ENCODE data around the gene MAN1A2. TPM values are rescaled to one million over a fixed set of nuclear protein-coding genes. Genes with fewer than 3 reads are reported as not detected.

MAN1A2 gene
- total and polyA plus RNA-seq, 10 of the 15 experiments (the other 5 are each of a cell fraction or from before 2014, with no cell fraction given), result 2.8 to 23.6 (median 16.0) TPM

DNA sequence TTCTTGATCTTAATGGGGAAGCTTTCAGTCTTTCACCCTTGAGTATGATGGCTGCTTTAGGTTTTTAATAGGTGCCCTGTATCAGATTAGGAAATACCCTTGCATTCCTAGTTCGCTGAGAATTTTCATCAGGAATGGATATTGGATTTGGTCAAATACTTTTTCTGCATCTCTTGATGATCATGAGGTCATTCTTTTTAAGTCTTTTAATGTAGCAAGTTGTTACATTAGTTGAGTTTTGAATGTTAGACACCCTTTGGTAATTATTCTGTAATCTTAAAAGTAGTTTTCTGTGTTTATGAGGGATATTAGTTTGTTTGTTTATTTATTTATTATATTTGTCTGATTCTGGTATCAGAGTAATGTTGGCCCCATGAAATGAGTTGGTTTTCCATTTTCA is 22.5 kb downstream of the MAN1A2 start:
- in situ Hi-C loops (cut with MboI) (no loop called here), intact Hi-C loops (cut with micrococcal nuclease; ENCODE audit: unreplicated experiment) (no loop called here)
- no TSS peak for BruUV-seq (replicated peaks)
- ATAC-seq (no peak), DNase-seq (ENCODE audit: low read depth, low spot score) (no peak), FAIRE-seq (no peak)
- H3K4me3 ChIP-seq, result no peak overlapping the region
- CTCF ChIA-PET, result no interaction called here
- H4K20me1 ChIP-seq (ENCODE audit: control insufficient read depth, insufficient read depth), result no peaks in the 10 kb centered on the region
- no peak overlapping the region for H3K27ac ChIP-seq (ENCODE audit: control insufficient read depth, insufficient read depth)
- H3K79me2 ChIP-seq (ENCODE audit: control insufficient read depth, insufficient read depth, low read length), result peaks cover 21% of the 10 kb centered on the region
- H3K4me1 ChIP-seq (ENCODE audit: control insufficient read depth, insufficient read depth, low read length), result no peaks in the 10 kb centered on the region
- no peak overlapping the region for H3K4me2 ChIP-seq (ENCODE audit: control insufficient read depth, insufficient read depth)
- no peaks in the 10 kb centered on the region; the same call in 2 of the 3 replicates for H3K9me3 ChIP-seq (replicated peaks; ENCODE audit: control insufficient read depth, insufficient read depth, low read length)
- POLR2A ChIA-PET, result no interaction called here
- RAD21 ChIA-PET (ENCODE audit: unreplicated experiment), result no interaction called here
- WGBS (ENCODE audit: insufficient coverage, insufficient replicate concordance, low lambda C conversion rate, missing lambda C conversion rate), result 95% methylated on average over 1 of the region's 1 CpG
- no peak overlapping the region for H2AFZ ChIP-seq (ENCODE audit: control insufficient read depth, low read depth, low read length)
- H3K36me3 ChIP-seq (ENCODE audit: control insufficient read depth in 2 of 2, insufficient read depth in 2 of 2, low read length in 1 of 2), result no peaks in the 10 kb centered on the region
- H3K27me3 ChIP-seq (replicated peaks in 1 of 2; ENCODE audit: control insufficient read depth in 2 of 2, insufficient read depth in 2 of 2, low read length in 1 of 2), result no peaks in the 10 kb centered on the region
- SMC1A ChIA-PET (ENCODE audit: uncharacterized antibody, unreplicated experiment), result no interaction called here
- H3K9ac ChIP-seq (ENCODE audit: control insufficient read depth, insufficient read depth, low read length), result no peak overlapping the region
- TF ChIP-seq, protein P1, sequence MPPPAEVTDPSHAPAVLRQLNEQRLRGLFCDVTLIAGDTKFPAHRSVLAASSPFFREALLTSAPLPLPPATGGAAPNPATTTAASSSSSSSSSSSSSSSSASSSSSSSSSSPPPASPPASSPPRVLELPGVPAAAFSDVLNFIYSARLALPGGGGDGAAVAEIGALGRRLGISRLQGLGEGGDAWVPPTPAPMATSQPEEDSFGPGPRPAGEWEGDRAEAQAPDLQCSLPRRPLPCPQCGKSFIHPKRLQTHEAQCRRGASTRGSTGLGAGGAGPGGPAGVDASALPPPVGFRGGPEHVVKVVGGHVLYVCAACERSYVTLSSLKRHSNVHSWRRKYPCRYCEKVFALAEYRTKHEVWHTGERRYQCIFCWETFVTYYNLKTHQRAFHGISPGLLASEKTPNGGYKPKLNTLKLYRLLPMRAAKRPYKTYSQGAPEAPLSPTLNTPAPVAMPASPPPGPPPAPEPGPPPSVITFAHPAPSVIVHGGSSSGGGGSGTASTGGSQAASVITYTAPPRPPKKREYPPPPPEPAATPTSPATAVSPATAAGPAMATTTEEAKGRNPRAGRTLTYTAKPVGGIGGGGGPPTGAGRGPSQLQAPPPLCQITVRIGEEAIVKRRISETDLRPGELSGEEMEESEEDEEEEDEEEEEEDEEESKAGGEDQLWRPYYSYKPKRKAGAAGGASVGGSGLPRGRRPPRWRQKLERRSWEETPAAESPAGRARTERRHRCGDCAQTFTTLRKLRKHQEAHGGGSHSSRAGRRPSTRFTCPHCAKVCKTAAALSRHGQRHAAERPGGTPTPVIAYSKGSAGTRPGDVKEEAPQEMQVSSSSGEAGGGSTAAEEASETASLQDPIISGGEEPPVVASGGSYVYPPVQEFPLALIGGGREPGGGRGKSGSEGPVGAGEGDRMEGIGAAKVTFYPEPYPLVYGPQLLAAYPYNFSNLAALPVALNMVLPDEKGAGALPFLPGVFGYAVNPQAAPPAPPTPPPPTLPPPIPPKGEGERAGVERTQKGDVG (CRISPR knock-in tag; IDR thresholded peaks at IDR 0.05), result no peak
- TF ChIP-seq NRF1 (conservative IDR thresholded peaks at IDR 0.05; ENCODE audit: low read depth, low read length) (no peak), HDGF (IDR thresholded peaks at IDR 0.05) (no peak), RB1 (IDR thresholded peaks at IDR 0.05; ENCODE audit: borderline replicate concordance) (no peak), MTA3 (IDR thresholded peaks at IDR 0.05; ENCODE audit: borderline replicate concordance, low read length) (no peak), CBFB (IDR thresholded peaks at IDR 0.05; ENCODE audit: low read depth) (no peak), BMI1 (IDR thresholded peaks at IDR 0.05; ENCODE audit: borderline replicate concordance) (no peak), HCFC1 (IDR thresholded peaks at IDR 0.05; ENCODE audit: low read length) (no peak), EED (IDR thresholded peaks at IDR 0.05; ENCODE audit: low read depth) (no peak), SMAD5 (IDR thresholded peaks at IDR 0.05; ENCODE audit: low read depth) (no peak), LARP7 (IDR thresholded peaks at IDR 0.05) (no peak), TCF3 (IDR thresholded peaks at IDR 0.05; ENCODE audit: borderline replicate concordance, insufficient read depth, low read depth, low read length) (no peak), GATAD2B (conservative IDR thresholded peaks at IDR 0.05; ENCODE audit: low read depth) (no peak), HDAC6 (IDR thresholded peaks at IDR 0.05; ENCODE audit: unreplicated experiment) (no peak)
- TF ChIP-seq, protein P2, sequence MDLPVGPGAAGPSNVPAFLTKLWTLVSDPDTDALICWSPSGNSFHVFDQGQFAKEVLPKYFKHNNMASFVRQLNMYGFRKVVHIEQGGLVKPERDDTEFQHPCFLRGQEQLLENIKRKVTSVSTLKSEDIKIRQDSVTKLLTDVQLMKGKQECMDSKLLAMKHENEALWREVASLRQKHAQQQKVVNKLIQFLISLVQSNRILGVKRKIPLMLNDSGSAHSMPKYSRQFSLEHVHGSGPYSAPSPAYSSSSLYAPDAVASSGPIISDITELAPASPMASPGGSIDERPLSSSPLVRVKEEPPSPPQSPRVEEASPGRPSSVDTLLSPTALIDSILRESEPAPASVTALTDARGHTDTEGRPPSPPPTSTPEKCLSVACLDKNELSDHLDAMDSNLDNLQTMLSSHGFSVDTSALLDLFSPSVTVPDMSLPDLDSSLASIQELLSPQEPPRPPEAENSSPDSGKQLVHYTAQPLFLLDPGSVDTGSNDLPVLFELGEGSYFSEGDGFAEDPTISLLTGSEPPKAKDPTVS (IDR thresholded peaks at IDR 0.05; ENCODE audit: low read depth, low read length), result no peak
- TF ChIP-seq, protein P3, sequence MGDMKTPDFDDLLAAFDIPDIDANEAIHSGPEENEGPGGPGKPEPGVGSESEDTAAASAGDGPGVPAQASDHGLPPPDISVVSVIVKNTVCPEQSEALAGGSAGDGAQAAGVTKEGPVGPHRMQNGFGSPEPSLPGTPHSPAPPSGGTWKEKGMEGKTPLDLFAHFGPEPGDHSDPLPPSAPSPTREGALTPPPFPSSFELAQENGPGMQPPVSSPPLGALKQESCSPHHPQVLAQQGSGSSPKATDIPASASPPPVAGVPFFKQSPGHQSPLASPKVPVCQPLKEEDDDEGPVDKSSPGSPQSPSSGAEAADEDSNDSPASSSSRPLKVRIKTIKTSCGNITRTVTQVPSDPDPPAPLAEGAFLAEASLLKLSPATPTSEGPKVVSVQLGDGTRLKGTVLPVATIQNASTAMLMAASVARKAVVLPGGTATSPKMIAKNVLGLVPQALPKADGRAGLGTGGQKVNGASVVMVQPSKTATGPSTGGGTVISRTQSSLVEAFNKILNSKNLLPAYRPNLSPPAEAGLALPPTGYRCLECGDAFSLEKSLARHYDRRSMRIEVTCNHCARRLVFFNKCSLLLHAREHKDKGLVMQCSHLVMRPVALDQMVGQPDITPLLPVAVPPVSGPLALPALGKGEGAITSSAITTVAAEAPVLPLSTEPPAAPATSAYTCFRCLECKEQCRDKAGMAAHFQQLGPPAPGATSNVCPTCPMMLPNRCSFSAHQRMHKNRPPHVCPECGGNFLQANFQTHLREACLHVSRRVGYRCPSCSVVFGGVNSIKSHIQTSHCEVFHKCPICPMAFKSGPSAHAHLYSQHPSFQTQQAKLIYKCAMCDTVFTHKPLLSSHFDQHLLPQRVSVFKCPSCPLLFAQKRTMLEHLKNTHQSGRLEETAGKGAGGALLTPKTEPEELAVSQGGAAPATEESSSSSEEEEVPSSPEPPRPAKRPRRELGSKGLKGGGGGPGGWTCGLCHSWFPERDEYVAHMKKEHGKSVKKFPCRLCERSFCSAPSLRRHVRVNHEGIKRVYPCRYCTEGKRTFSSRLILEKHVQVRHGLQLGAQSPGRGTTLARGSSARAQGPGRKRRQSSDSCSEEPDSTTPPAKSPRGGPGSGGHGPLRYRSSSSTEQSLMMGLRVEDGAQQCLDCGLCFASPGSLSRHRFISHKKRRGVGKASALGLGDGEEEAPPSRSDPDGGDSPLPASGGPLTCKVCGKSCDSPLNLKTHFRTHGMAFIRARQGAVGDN (IDR thresholded peaks at IDR 0.05), result no peak
- TF ChIP-seq, protein P4, sequence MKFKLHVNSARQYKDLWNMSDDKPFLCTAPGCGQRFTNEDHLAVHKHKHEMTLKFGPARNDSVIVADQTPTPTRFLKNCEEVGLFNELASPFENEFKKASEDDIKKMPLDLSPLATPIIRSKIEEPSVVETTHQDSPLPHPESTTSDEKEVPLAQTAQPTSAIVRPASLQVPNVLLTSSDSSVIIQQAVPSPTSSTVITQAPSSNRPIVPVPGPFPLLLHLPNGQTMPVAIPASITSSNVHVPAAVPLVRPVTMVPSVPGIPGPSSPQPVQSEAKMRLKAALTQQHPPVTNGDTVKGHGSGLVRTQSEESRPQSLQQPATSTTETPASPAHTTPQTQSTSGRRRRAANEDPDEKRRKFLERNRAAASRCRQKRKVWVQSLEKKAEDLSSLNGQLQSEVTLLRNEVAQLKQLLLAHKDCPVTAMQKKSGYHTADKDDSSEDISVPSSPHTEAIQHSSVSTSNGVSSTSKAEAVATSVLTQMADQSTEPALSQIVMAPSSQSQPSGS (IDR thresholded peaks at IDR 0.05; ENCODE audit: low read length), result no peak
